ENCODE measurements around the gene CYP2W1.
"Not testable (repeated sequence)": the region's sequence is repeated elsewhere in the genome, so short reads cannot be mapped to it uniquely, and the experiment has no call there.

CYP2W1 gene

GRCh38 chr7:951881-952547, 31.0 kb upstream of the CYP2W1 start:
- no peak for DNase-seq (ENCODE audit: low read depth in 2 of 2)

- DNase-seq (ENCODE audit: low read depth in 2 of 2), result no peak
Measured at GRCh38 chr7:952548-953441, 30.2 kb upstream of the CYP2W1 start.

- peak; percentile 20 to 24 for DNase-seq (ENCODE audit: low read depth in 2 of 2)
Measured at GRCh38 chr7:953547-954327, 29.2 kb upstream of the CYP2W1 start.

- peak; percentile 36 to 62 for DNase-seq (ENCODE audit: low read depth in 2 of 2)
Measured at GRCh38 chr7:954330-955238, 28.4 kb upstream of the CYP2W1 start, which contains the start of gene ADAP1. Gene ADAP1, minus strand, starts transcription at chr7:954680. Its CDS starts 203 bp downstream, at chr7:954477.

- no peak for DNase-seq (ENCODE audit: low read depth in 2 of 2)
Measured at GRCh38 chr7:956031-956430, 26.9 kb upstream of the CYP2W1 start.

GRCh38 chr7:957418-958220, 25.4 kb upstream of the CYP2W1 start:
- no peak for DNase-seq (ENCODE audit: low read depth in 2 of 2)

- DNase-seq (ENCODE audit: low read depth in 2 of 2), result no peak
Measured at GRCh38 chr7:958221-959200, 24.5 kb upstream of the CYP2W1 start.

GRCh38 chr7:959271-959670, 23.7 kb upstream of the CYP2W1 start:
- no peak for DNase-seq (ENCODE audit: low read depth in 2 of 2)

GRCh38 chr7:959740-960139, 23.2 kb upstream of the CYP2W1 start:
- not testable (repeated sequence) for DNase-seq (ENCODE audit: low read depth in 2 of 2)

GRCh38 chr7:960269-960871, 22.6 kb upstream of the CYP2W1 start:
- DNase-seq (ENCODE audit: low read depth in 2 of 2), result no peak

GRCh38 chr7:960972-961371, 22.0 kb upstream of the CYP2W1 start:
- DNase-seq (ENCODE audit: low read depth in 2 of 2), result not testable (repeated sequence)

GRCh38 chr7:961546-962400, 21.2 kb upstream of the CYP2W1 start:
- DNase-seq (ENCODE audit: low read depth in 2 of 2), result no peak

- no peak for DNase-seq (ENCODE audit: low read depth in 2 of 2)
Measured at GRCh38 chr7:962401-963081, 20.4 kb upstream of the CYP2W1 start.

GRCh38 chr7:963236-964078, 19.5 kb upstream of the CYP2W1 start:
- DNase-seq (ENCODE audit: low read depth in 2 of 2), result no peak

GRCh38 chr7:964401-965231, 18.4 kb upstream of the CYP2W1 start:
- no peak for DNase-seq (ENCODE audit: low read depth in 2 of 2)
